Thoracic aorta (tissue), 2 donors: ENCODE data around the gene ASXL2. TPM values are rescaled to one million over a fixed set of nuclear protein-coding genes. Genes with fewer than 3 reads are reported as not detected.

Source experiments
- ATAC-seq: fragments of 150-250 bp; one replicate; pipeline ENCODE4 v1.8.0; 2017; ENCODE audit warnings: low read depth; ENCODE audit not compliant: insufficient number of reproducible peaks, low FRiP score
- DNase-seq: peaks from one replicate; pipeline ENCODE4 v3.0.0-alpha.2; 2020; ENCODE audit warnings: low spot score
- H3K27ac ChIP-seq, 2 donors: fragments of 200-600 bp; sonication (generic); 1 replicate in 1 of 2; 2 replicates in 1 of 2; pipeline ENCODE4 v1.5.1; 2016; ENCODE audit warnings: mild to moderate bottlenecking in 2 of 2, moderate library complexity in 2 of 2
- H3K27me3 ChIP-seq: fragments of 200-600 bp; sonication (generic); replicated peaks from 2 replicates; pipeline ENCODE4 v1.6.0; 2016; ENCODE audit warnings: mild to moderate bottlenecking; ENCODE audit not compliant: insufficient read depth
- H3K36me3 ChIP-seq: fragments of 200-600 bp; sonication (generic); one replicate; pipeline ENCODE4 v1.5.1; 2016
- H3K4me1 ChIP-seq, 2 donors: fragments of 200-600 bp; sonication (generic); 1 replicate in 1 of 2; 2 replicates in 1 of 2; pipeline versions ENCODE4 v1.5.1 to v1.6.0; 2016; ENCODE audit warnings: low read depth in 2 of 2, mild to moderate bottlenecking in 1 of 2; ENCODE audit not compliant: control insufficient read depth in 1 of 2
- H3K4me3 ChIP-seq: fragments of 200-600 bp; sonication (generic); 2 replicates; pipeline ENCODE4 v1.5.1; 2016; ENCODE audit warnings: mild to moderate bottlenecking
- H3K9me3 ChIP-seq: fragments of 200-600 bp; sonication (generic); 2 replicates; pipeline ENCODE4 v1.5.1; 2016
- CTCF ChIP-seq: fragments of 200-600 bp; sonication (generic); IDR thresholded peaks from one replicate; pipeline ENCODE4 v1.5.1; 2019; ENCODE audit warnings: antibody characterized with exemption
- total RNA-seq, 2 donors: library from RNA; depleted of rRNA; stranded (reverse); fragments of >200 nt; gene quantifications; one replicate each; pipeline versions ENCODE4 v1.1.0 to v1.2.3, GENCODE V29; 2016

Gene ASXL2
- total RNA-seq, 2 donors from 2014 or later: 14.5 to 15.6 TPM

DNA sequence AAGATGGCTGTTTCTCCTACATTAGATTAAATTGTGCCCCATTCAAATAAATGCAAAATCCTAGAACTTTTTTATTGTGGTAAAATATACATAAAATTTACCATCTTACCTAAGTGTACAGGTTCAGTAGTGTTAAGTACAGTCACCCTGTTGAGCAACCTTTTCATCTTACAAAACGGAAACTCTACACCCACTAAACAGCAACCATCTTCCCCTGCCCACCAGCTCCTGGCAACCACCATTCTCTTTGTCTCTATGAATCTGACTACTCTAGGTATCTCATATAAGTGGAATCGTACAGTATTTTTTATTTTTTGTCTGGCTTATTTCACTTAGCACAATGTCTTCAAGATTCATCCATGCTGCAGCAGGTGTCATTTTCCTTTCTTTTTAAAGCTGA, 53.0 kb downstream of the ASXL2 start:
- DNase-seq (no peak), ATAC-seq (no peak)
- no peaks in the 10 kb centered on the region for H3K4me1 ChIP-seq
- H3K27me3 ChIP-seq: no peaks in the 10 kb centered on the region
- no peak overlapping the region for H3K27ac ChIP-seq
- no peaks in the 10 kb centered on the region for H3K9me3 ChIP-seq
- no peak overlapping the region for H3K4me3 ChIP-seq
- no peak for TF ChIP-seq CTCF
- H3K36me3 ChIP-seq: no peaks in the 10 kb centered on the region

- Histone ChIP-seq H3K27ac (no peak overlapping the region), H3K36me3 (no peaks in the 10 kb centered on the region), H3K4me3 (no peak overlapping the region), H3K27me3 (no peaks in the 10 kb centered on the region), H3K9me3 (no peaks in the 10 kb centered on the region), H3K4me1 (no peaks in the 10 kb centered on the region)
- no peak for ATAC-seq
- TF ChIP-seq CTCF: no peak
- no peak for DNase-seq
Measured at GRCh38 chr2:25824718-25825117, 53.6 kb downstream of the ASXL2 start.

- Histone ChIP-seq H3K27ac (no peak overlapping the region), H3K36me3 (no peaks in the 10 kb centered on the region), H3K27me3 (no peaks in the 10 kb centered on the region), H3K4me1 (no peaks in the 10 kb centered on the region), H3K4me3 (no peak overlapping the region), H3K9me3 (no peaks in the 10 kb centered on the region)
- TF ChIP-seq CTCF: no peak
- no peak for DNase-seq
- ATAC-seq: no peak
Measured at GRCh38 chr2:25824216-25824615, 54.1 kb downstream of the ASXL2 start.

DNA sequence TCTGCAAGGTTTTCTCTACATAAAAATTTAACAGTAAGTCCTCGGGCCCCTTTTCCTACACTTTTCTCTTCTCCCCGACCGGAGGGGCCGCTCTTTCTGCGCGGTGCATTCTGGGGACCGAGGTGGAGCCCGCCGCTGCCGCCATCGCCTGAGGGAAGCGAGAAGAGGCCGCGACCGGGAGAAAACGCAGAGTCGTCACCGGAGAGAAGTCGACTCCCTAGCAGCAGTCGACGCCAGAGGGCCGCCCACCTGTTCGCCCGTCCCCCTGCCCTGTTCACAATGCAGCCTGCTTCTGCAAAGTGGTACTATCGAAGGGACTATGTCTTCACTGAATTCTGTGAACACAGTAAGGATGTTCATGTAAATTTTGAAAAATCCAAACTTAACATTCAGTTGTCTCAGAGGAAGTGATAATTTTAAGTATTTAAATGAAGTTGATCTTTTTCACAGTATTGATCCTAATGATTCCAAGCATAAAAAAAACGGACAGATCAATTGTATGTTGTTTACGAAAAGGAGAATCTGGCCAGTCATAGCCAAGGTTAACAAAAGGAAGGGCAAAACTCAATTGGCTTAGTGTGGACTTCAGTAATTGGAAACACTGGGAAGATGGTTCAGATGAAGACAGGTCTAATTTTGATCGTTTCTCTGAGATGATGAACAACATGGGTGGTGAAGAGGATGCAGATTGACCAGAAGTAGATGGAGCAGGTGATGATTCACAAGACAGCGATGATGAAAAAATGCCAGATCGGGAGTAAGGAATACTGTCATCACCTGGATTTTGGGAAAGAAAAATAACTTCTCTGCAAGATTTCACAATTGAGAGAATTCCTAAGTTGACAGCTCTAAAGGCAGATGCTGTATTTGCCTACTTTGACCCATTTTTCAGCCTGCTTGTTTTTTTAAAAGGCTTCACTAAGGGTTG, 55.8 kb downstream of the ASXL2 start:
- DNase-seq (no peak), ATAC-seq (no peak)
- Histone ChIP-seq H3K27ac (no peak overlapping the region), H3K36me3 (no peaks in the 10 kb centered on the region), H3K4me1 (no peaks in the 10 kb centered on the region), H3K4me3 (peak overlapping the region; percentile 46), H3K27me3 (no peaks in the 10 kb centered on the region), H3K9me3 (no peaks in the 10 kb centered on the region)
- no peak for TF ChIP-seq CTCF

GRCh38 chr2:25821225-25822056, 56.8 kb downstream of the ASXL2 start:
- Histone ChIP-seq H3K9me3 (no peaks in the 10 kb centered on the region), H3K4me1 (no peaks in the 10 kb centered on the region), H3K36me3 (no peaks in the 10 kb centered on the region), H3K4me3 (peak overlapping the region; percentile 46), H3K27ac (no peak overlapping the region), H3K27me3 (no peaks in the 10 kb centered on the region)
- DNase-seq (no peak), ATAC-seq (no peak)
- no peak for TF ChIP-seq CTCF
